ENCODE data around the gene SARM1.

The SARM1 gene

DNA sequence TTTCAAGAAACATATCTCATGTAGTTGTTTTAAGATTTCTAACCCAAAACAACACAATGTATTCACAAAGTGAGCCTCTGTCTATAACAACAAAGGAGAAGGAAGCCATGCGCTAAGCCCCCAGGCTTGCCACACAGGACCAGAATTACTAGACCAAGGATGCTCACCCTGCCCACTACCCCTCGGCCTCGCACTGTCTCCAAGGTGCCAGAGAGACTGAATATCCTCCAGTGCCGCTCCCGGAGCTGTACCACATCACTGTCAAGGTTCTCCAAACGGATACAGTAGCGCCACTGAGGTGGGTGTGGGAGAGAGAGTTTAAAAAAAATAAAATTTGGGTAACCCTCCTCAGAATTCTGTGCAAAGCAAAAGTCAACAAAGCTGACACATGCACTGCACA, 21.2 kb upstream of the SARM1 start:
- H3K4me1 ChIP-seq (ENCODE audit: control insufficient read depth, insufficient read depth, low read length, unreplicated experiment), result peaks cover 29% of the 10 kb centered on the region
- H3K79me2 ChIP-seq (ENCODE audit: control insufficient read depth, insufficient read depth, low read length, unreplicated experiment), result no peaks in the 10 kb centered on the region
- H3K4me3 ChIP-seq (ENCODE audit: low read depth, low read length), result no peak overlapping the region
- H3K36me3 ChIP-seq (ENCODE audit: insufficient read depth, low read length), result peaks cover 41% of the 10 kb centered on the region
- no peak overlapping the region for H3K27ac ChIP-seq (ENCODE audit: low read depth, low read length)
- H2AFZ ChIP-seq (ENCODE audit: low read length, unreplicated experiment), result no peak overlapping the region
- H3K27me3 ChIP-seq (ENCODE audit: insufficient read depth, low read length), result no peaks in the 10 kb centered on the region

- H3K36me3 ChIP-seq (ENCODE audit: insufficient read depth, low read length), result peaks cover 22% of the 10 kb centered on the region; the same call in 1 of the 2 replicates
- H3K79me2 ChIP-seq (ENCODE audit: control insufficient read depth, insufficient read depth, low read length, unreplicated experiment), result peaks cover 32% of the 10 kb centered on the region
- H3K27me3 ChIP-seq (ENCODE audit: insufficient read depth, low read length), result no peaks in the 10 kb centered on the region
- H3K4me3 ChIP-seq (ENCODE audit: low read depth, low read length), result peak within 1 kb of the TSS; percentile 93
- H3K27ac ChIP-seq (ENCODE audit: low read depth, low read length), result peak within 1 kb of the TSS; percentile 44; the same call in 1 of the 2 replicates
- peak within 1 kb of the TSS; percentile 88 for H2AFZ ChIP-seq (ENCODE audit: low read length, unreplicated experiment)
- peaks cover 17% of the 10 kb centered on the region for H3K4me1 ChIP-seq (ENCODE audit: control insufficient read depth, insufficient read depth, low read length, unreplicated experiment)
These were observed 14.2 kb upstream of the SARM1 start, which contains the start of gene POLDIP2 for GRCh38 chr17:28357061-28357900. Gene POLDIP2, minus strand, starts transcription at chr17:28357527. Its CDS starts 79 bp downstream, at chr17:28357448.

DNA sequence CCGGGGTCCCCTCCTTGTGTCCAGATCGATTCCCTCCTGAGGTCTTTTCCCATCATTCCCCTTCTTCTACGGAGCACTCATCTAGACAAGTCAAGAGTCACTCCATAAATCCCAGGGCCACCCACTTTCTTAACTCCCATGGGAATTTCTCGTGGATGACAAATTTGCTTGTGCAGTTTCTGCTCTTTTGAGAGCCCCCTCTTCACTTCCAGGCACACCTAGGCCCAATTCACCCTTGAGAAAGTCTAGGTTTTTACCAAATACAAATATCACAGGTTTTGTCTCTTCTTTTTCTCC, 13.6 kb upstream of the SARM1 start:
- peak overlapping the region; percentile 29; the same call in 1 of the 2 replicates for H3K27ac ChIP-seq (ENCODE audit: low read depth, low read length)
- H3K4me3 ChIP-seq (ENCODE audit: low read depth, low read length), result peak overlapping the region; percentile 93
- no peaks in the 10 kb centered on the region for H3K27me3 ChIP-seq (ENCODE audit: insufficient read depth, low read length)
- H3K79me2 ChIP-seq (ENCODE audit: control insufficient read depth, insufficient read depth, low read length, unreplicated experiment), result peaks cover 32% of the 10 kb centered on the region
- peaks cover 21% of the 10 kb centered on the region; the same call in 1 of the 2 replicates for H3K36me3 ChIP-seq (ENCODE audit: insufficient read depth, low read length)
- H2AFZ ChIP-seq (ENCODE audit: low read length, unreplicated experiment), result peak overlapping the region; percentile 88
- H3K4me1 ChIP-seq (ENCODE audit: control insufficient read depth, insufficient read depth, low read length, unreplicated experiment), result peaks cover 17% of the 10 kb centered on the region

DNA sequence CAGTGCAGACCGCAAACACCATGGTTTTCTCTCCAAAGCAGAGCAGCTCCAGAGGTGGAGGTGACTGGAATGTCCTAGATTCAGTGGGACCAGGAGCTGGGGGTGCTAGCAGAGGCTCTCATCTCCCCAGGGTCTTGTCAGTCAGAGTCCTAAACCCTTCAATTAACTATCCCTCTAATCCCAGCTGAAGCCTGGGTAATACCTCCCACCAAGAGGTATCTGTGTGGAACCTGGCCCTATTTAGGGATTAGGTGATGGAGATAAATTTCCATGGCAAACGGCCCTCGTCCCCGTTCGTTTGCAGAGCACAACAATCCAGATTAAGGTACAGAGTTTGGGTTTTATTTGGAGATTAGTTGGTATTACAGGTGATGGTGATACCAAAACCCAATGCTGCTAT, 8.3 kb upstream of the SARM1 start:
- no peaks in the 10 kb centered on the region for H3K27me3 ChIP-seq (ENCODE audit: insufficient read depth, low read length)
- H2AFZ ChIP-seq (ENCODE audit: low read length, unreplicated experiment), result no peak overlapping the region
- peaks cover 9% of the 10 kb centered on the region for H3K79me2 ChIP-seq (ENCODE audit: control insufficient read depth, insufficient read depth, low read length, unreplicated experiment)
- H3K4me3 ChIP-seq (ENCODE audit: low read depth, low read length), result no peak overlapping the region
- peaks cover 5% of the 10 kb centered on the region for H3K4me1 ChIP-seq (ENCODE audit: control insufficient read depth, insufficient read depth, low read length, unreplicated experiment)
- no peak overlapping the region for H3K27ac ChIP-seq (ENCODE audit: low read depth, low read length)
- H3K36me3 ChIP-seq (ENCODE audit: insufficient read depth, low read length), result 0 out of 2 replicates have a peak, but pooled peaks cover 3% of the 10 kb centered on the region

GRCh38 chr17:28363776-28364650, 7.5 kb upstream of the SARM1 start:
- H3K27me3 ChIP-seq (ENCODE audit: insufficient read depth, low read length), result no peaks in the 10 kb centered on the region
- peaks cover under 1% of the 10 kb centered on the region for H3K79me2 ChIP-seq (ENCODE audit: control insufficient read depth, insufficient read depth, low read length, unreplicated experiment)
- H3K4me3 ChIP-seq (ENCODE audit: low read depth, low read length), result no peak overlapping the region
- H3K27ac ChIP-seq (ENCODE audit: low read depth, low read length), result no peak overlapping the region
- H3K4me1 ChIP-seq (ENCODE audit: control insufficient read depth, insufficient read depth, low read length, unreplicated experiment), result no peaks in the 10 kb centered on the region
- 0 out of 2 replicates have a peak, but pooled peaks cover 3% of the 10 kb centered on the region for H3K36me3 ChIP-seq (ENCODE audit: insufficient read depth, low read length)
- H2AFZ ChIP-seq (ENCODE audit: low read length, unreplicated experiment), result no peak overlapping the region

GRCh38 chr17:28364665-28365363, 6.7 kb upstream of the SARM1 start, which contains the start of gene SEBOX:
Gene SEBOX, minus strand, starts transcription at chr17:28365199. Its CDS starts 48 bp downstream, at chr17:28365151.
- peaks cover under 1% of the 10 kb centered on the region for H3K4me1 ChIP-seq (ENCODE audit: control insufficient read depth, insufficient read depth, low read length, unreplicated experiment)
- no peak within 1 kb of the TSS for H2AFZ ChIP-seq (ENCODE audit: low read length, unreplicated experiment)

DNA sequence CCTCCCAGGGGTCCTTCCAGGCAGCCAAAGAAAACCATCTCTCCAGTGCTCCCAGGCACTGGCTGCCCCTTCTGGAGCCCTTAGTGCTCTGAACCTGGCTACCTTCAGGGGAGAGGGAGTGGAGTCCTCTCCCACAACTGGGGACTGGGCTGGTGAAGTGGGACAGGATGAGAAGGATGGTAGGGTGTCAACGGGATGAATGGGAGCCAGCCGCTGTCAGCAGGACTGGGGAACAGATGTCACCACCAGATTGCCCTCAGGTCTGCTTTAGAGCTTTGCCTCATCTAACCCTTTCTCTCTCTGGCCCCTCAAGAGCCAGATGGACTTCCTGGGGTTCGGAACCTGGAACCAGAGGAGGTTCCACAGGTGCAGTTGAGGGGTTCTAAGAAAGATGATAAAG, 6.0 kb upstream of the SARM1 start:
- no peaks in the 10 kb centered on the region for H3K79me2 ChIP-seq (ENCODE audit: control insufficient read depth, insufficient read depth, low read length, unreplicated experiment)
- H3K4me1 ChIP-seq (ENCODE audit: control insufficient read depth, insufficient read depth, low read length, unreplicated experiment), result peaks cover 7% of the 10 kb centered on the region
- H3K4me3 ChIP-seq (ENCODE audit: low read depth, low read length), result no peak overlapping the region
- H3K27me3 ChIP-seq (ENCODE audit: insufficient read depth, low read length), result no peaks in the 10 kb centered on the region
- H3K27ac ChIP-seq (ENCODE audit: low read depth, low read length), result no peak overlapping the region
- H3K36me3 ChIP-seq (ENCODE audit: insufficient read depth, low read length), result 0 out of 2 replicates have a peak, but pooled peaks cover 3% of the 10 kb centered on the region
- no peak overlapping the region for H2AFZ ChIP-seq (ENCODE audit: low read length, unreplicated experiment)

More at GRCh38 chr17:28364665-28365363, 6.7 kb upstream of the SARM1 start, which contains the start of gene SEBOX:
- no peak within 1 kb of the TSS for H3K27ac ChIP-seq (ENCODE audit: low read depth, low read length)
- no peak within 1 kb of the TSS for H3K4me3 ChIP-seq (ENCODE audit: low read depth, low read length)
- H3K79me2 ChIP-seq (ENCODE audit: control insufficient read depth, insufficient read depth, low read length, unreplicated experiment), result no peaks in the 10 kb centered on the region
- no peaks in the 10 kb centered on the region for H3K27me3 ChIP-seq (ENCODE audit: insufficient read depth, low read length)
- H3K36me3 ChIP-seq (ENCODE audit: insufficient read depth, low read length), result 0 out of 2 replicates have a peak, but pooled peaks cover 3% of the 10 kb centered on the region

DNA sequence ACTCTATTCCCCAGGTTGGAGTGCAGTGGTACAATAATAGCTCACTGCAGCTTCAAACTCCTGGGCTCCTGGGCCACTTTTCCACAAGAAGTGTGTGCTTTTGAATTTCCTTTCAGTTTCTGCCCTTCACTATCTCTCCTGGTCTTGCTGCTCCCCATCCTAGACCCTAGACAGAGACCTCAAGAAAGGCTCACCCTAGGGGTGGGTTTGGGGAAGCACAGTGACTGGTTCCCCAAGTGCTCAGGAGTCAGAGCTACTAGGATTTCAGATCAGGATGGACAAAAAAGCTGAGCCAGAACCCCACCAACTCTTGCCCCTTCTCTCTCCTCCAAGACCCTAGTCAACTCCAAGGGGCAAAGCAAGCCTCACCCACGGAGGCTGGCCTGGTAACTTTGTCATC, 4.9 kb upstream of the SARM1 start:
- 0 out of 2 replicates have a peak, but pooled peaks cover under 1% of the 10 kb centered on the region for H3K36me3 ChIP-seq (ENCODE audit: insufficient read depth, low read length)
- no peaks in the 10 kb centered on the region for H3K27me3 ChIP-seq (ENCODE audit: insufficient read depth, low read length)
- H2AFZ ChIP-seq (ENCODE audit: low read length, unreplicated experiment), result no peak overlapping the region
- H3K4me3 ChIP-seq (ENCODE audit: low read depth, low read length), result no peak overlapping the region
- no peaks in the 10 kb centered on the region for H3K79me2 ChIP-seq (ENCODE audit: control insufficient read depth, insufficient read depth, low read length, unreplicated experiment)
- peaks cover 13% of the 10 kb centered on the region for H3K4me1 ChIP-seq (ENCODE audit: control insufficient read depth, insufficient read depth, low read length, unreplicated experiment)
- no peak overlapping the region for H3K27ac ChIP-seq (ENCODE audit: low read depth, low read length)

GRCh38 chr17:28367641-28368305, 3.7 kb upstream of the SARM1 start:
- Histone ChIP-seq H3K27ac (ENCODE audit: low read depth, low read length) (no peak overlapping the region), H2AFZ (ENCODE audit: low read length, unreplicated experiment) (no peak overlapping the region), H3K4me1 (ENCODE audit: control insufficient read depth, insufficient read depth, low read length, unreplicated experiment) (peaks cover 17% of the 10 kb centered on the region), H3K4me3 (ENCODE audit: low read depth, low read length) (no peak overlapping the region), H3K27me3 (ENCODE audit: insufficient read depth, low read length) (no peaks in the 10 kb centered on the region), H3K79me2 (ENCODE audit: control insufficient read depth, insufficient read depth, low read length, unreplicated experiment) (no peaks in the 10 kb centered on the region), H3K36me3 (ENCODE audit: insufficient read depth, low read length) (no peaks in the 10 kb centered on the region)
